ENCODE data around the gene AGRP. TPM values are rescaled to one million over a fixed set of nuclear protein-coding genes. Genes with fewer than 3 reads are reported as not detected.
A peak's percentile ranks its signal among the peaks of the same experiment; 100 is the strongest.

AGRP gene
- total RNA-seq, 4 donors from 2014 or later: not detected

GRCh38 chr16:67463691-67464090, 19.7 kb downstream of the AGRP start:
- H3K9me3 ChIP-seq: no peaks in the 10 kb centered on the region
- H3K27me3 ChIP-seq: no peaks in the 10 kb centered on the region
- H3K36me3 ChIP-seq: no peaks in the 10 kb centered on the region
- no peak for TF ChIP-seq POLR2A (IDR thresholded peaks at IDR 0.05)
- no peak for DNase-seq
- H3K4me3 ChIP-seq: no peak overlapping the region
- peak overlapping the region in 3 of 4 donors; percentile 91 to 99 (median 94) for H3K27ac ChIP-seq
- H3K4me1 ChIP-seq: peaks cover 3 to 71% (median 29%) of the 10 kb centered on the region in 4 donors

GRCh38 chr16:67463059-67463458, 20.3 kb downstream of the AGRP start:
- H3K9me3 ChIP-seq: no peaks in the 10 kb centered on the region
- peak overlapping the region in 1 of 4 donors; percentile 9 for H3K4me3 ChIP-seq
- H3K27me3 ChIP-seq: no peaks in the 10 kb centered on the region
- peaks cover 6 to 78% (median 31%) of the 10 kb centered on the region in 4 donors for H3K4me1 ChIP-seq
- peak in 2 of 3 donors; percentile 79 to 88 for DNase-seq
- TF ChIP-seq CTCF (IDR thresholded peaks at IDR 0.05): no peak
- TF ChIP-seq POLR2A (IDR thresholded peaks at IDR 0.05): peak; percentile 75 to 92
- H3K36me3 ChIP-seq: no peaks in the 10 kb centered on the region
- peak overlapping the region in 3 of 4 donors; percentile 91 to 99 (median 94) for H3K27ac ChIP-seq

- no peaks in the 10 kb centered on the region for H3K9me3 ChIP-seq
- no peak for TF ChIP-seq CTCF (IDR thresholded peaks at IDR 0.05)
- peak; percentile 80 to 91 for TF ChIP-seq POLR2A (IDR thresholded peaks at IDR 0.05)
- peak overlapping the region in 2 of 4 donors; percentile 9 to 37 for H3K4me3 ChIP-seq
- peaks cover 6 to 86% (median 33%) of the 10 kb centered on the region in 4 donors for H3K4me1 ChIP-seq
- peak in 1 of 3 donors; percentile 68 for DNase-seq
- peak overlapping the region in 3 of 4 donors; percentile 91 to 99 (median 94) for H3K27ac ChIP-seq
- no peaks in the 10 kb centered on the region for H3K27me3 ChIP-seq
- H3K36me3 ChIP-seq: no peaks in the 10 kb centered on the region
These were observed 21.1 kb downstream of the AGRP start for GRCh38 chr16:67462279-67462655.

- no peaks in the 10 kb centered on the region for H3K9me3 ChIP-seq
- TF ChIP-seq POLR2A (IDR thresholded peaks at IDR 0.05): peak; percentile 50 to 79
- peak in 2 of 6 experiments; percentile 29 for TF ChIP-seq CTCF (IDR thresholded peaks at IDR 0.05)
- no peak overlapping the region for H3K4me3 ChIP-seq
- H3K27me3 ChIP-seq: no peaks in the 10 kb centered on the region
- peak overlapping the region in 3 of 4 donors; percentile 93 to 99 (median 98) for H3K27ac ChIP-seq
- H3K4me1 ChIP-seq: peaks cover 6 to 91% (median 37%) of the 10 kb centered on the region in 4 donors
- peak in 2 of 3 donors; percentile 93 to 94 for DNase-seq
- no peaks in the 10 kb centered on the region for H3K36me3 ChIP-seq
These were observed 21.6 kb downstream of the AGRP start for GRCh38 chr16:67461600-67462278.

GRCh38 chr16:67460961-67461360, 22.4 kb downstream of the AGRP start:
- TF ChIP-seq POLR2A (IDR thresholded peaks at IDR 0.05) (peak; percentile 17 to 30), CTCF (IDR thresholded peaks at IDR 0.05) (no peak)
- Histone ChIP-seq H3K36me3 (no peaks in the 10 kb centered on the region), H3K9me3 (no peaks in the 10 kb centered on the region), H3K27me3 (no peaks in the 10 kb centered on the region), H3K27ac (peak overlapping the region in 3 of 4 donors; percentile 93 to 98 (median 96)), H3K4me3 (no peak overlapping the region), H3K4me1 (peaks cover 6 to 97% (median 39%) of the 10 kb centered on the region in 4 donors)
- peak in 1 of 3 donors; percentile 68 for DNase-seq

- H3K9me3 ChIP-seq: no peaks in the 10 kb centered on the region
- no peaks in the 10 kb centered on the region for H3K27me3 ChIP-seq
- H3K4me1 ChIP-seq: peaks cover 3 to 95% (median 37%) of the 10 kb centered on the region in 4 donors
- peak in 1 of 3 donors; percentile 67 for DNase-seq
- H3K4me3 ChIP-seq: no peak overlapping the region
- peak overlapping the region; percentile 43 to 98 (median 94) for H3K27ac ChIP-seq
- peak in 1 of 2 donors; percentile 26 for TF ChIP-seq POLR2A (IDR thresholded peaks at IDR 0.05)
- no peak for TF ChIP-seq CTCF (IDR thresholded peaks at IDR 0.05)
- no peaks in the 10 kb centered on the region for H3K36me3 ChIP-seq
These were observed 23.2 kb downstream of the AGRP start for GRCh38 chr16:67460168-67460567.

Measured in Peyer's patch (tissue), 4 donors.